Stimulated activated CD4-positive, alpha-beta T cell treated with anti-CD3 and anti-CD28 coated beads, Interleukin-4, amount 100 ng/mL, for 48 hours (primary cell): Measurements from ENCODE around the gene TMEM132A.
"Not testable (repeated sequence)": the region's sequence is repeated elsewhere in the genome, so short reads cannot be mapped to it uniquely, and the experiment has no call there.

Experiments used
- DNase-seq, 2 donors: peaks; one replicate each; pipeline ENCODE4 v3.0.0-alpha.2; 2020; ENCODE audit warnings: low read depth in 2 of 2

Gene TMEM132A

GRCh38 chr11:60954421-60954820 lies 30.2 kb downstream of the TMEM132A start:
- DNase-seq: no peak

- DNase-seq: no peak
Measured at GRCh38 chr11:60955571-60955970, 31.3 kb downstream of the TMEM132A start.

- DNase-seq: no peak
Measured at GRCh38 chr11:60957188-60957587, 32.9 kb downstream of the TMEM132A start.

- DNase-seq: no peak
Measured at GRCh38 chr11:60959431-60959830, 35.2 kb downstream of the TMEM132A start.

- no peak for DNase-seq
Measured at GRCh38 chr11:60960405-60960804, 36.1 kb downstream of the TMEM132A start.

GRCh38 chr11:60964801-60965200 lies 40.5 kb downstream of the TMEM132A start:
- no peak for DNase-seq

GRCh38 chr11:60966890-60967289 lies 42.6 kb downstream of the TMEM132A start:
- no peak for DNase-seq

GRCh38 chr11:60968223-60968622 lies 44.0 kb downstream of the TMEM132A start:
- no peak for DNase-seq

GRCh38 chr11:60970369-60970774 lies 46.1 kb downstream of the TMEM132A start:
- DNase-seq: peak; percentile 74 to 79

- no peak for DNase-seq
Measured at GRCh38 chr11:60970890-60971289, 46.6 kb downstream of the TMEM132A start.

GRCh38 chr11:60971520-60971919 lies 47.3 kb downstream of the TMEM132A start, which contains the start of gene CD6:
CD6 (plus strand) TSS chr11:60971680; CDS start chr11:60971866, 186 bp downstream.
- DNase-seq: no peak

GRCh38 chr11:60972182-60973030 lies 48.1 kb downstream of the TMEM132A start:
- DNase-seq: no peak

GRCh38 chr11:60973699-60974098 lies 49.4 kb downstream of the TMEM132A start:
- no peak for DNase-seq

GRCh38 chr11:60974316-60974715 lies 50.1 kb downstream of the TMEM132A start:
- DNase-seq: not testable (repeated sequence)

GRCh38 chr11:60974726-60975125 lies 50.5 kb downstream of the TMEM132A start:
- DNase-seq: no peak

GRCh38 chr11:60977224-60977623 lies 53.0 kb downstream of the TMEM132A start:
- DNase-seq: no peak

- DNase-seq: no peak
Measured at GRCh38 chr11:60977836-60978235, 53.6 kb downstream of the TMEM132A start.

- peak; percentile 67 to 80 for DNase-seq
Measured at GRCh38 chr11:60978546-60979380, 54.5 kb downstream of the TMEM132A start.

- DNase-seq: no peak
Measured at GRCh38 chr11:60981515-60981914, 57.3 kb downstream of the TMEM132A start.

- no peak for DNase-seq
Measured at GRCh38 chr11:60982184-60982583, 57.9 kb downstream of the TMEM132A start.

- DNase-seq: no peak
Measured at GRCh38 chr11:60984149-60984548, 59.9 kb downstream of the TMEM132A start.

- DNase-seq: no peak
Measured at GRCh38 chr11:60984636-60985035, 60.4 kb downstream of the TMEM132A start.

GRCh38 chr11:60985501-60985900 lies 61.2 kb downstream of the TMEM132A start:
- DNase-seq: no peak
